Activated CD4-positive, alpha-beta T cell treated with anti-CD3 and anti-CD28 coated beads, Interleukin-2, Interleukin-4, amounts not matched to agents 100 ng/mL and 50 ng/mL, durations not matched to agents 16 hours and 8 hours (primary cell): Measurements from ENCODE around the gene FILIP1.

ENCODE experiments used
- DNase-seq: peaks from one replicate; pipeline ENCODE4 v3.0.0-alpha.2; 2020; ENCODE audit warnings: low spot score

The FILIP1 gene

GRCh38 chr6:75334266-75335040 is 159.1 kb downstream of the FILIP1 start:
- no peak for DNase-seq

- DNase-seq = no peak
Measured at GRCh38 chr6:75333676-75334200, 159.9 kb downstream of the FILIP1 start.

- no peak for DNase-seq
Measured at GRCh38 chr6:75331151-75331550, 162.4 kb downstream of the FILIP1 start.

GRCh38 chr6:75329703-75330102 is 163.9 kb downstream of the FILIP1 start:
- no peak for DNase-seq

GRCh38 chr6:75327807-75328206 is 165.8 kb downstream of the FILIP1 start:
- DNase-seq = no peak

- DNase-seq = no peak
Measured at GRCh38 chr6:75326557-75327258, 166.9 kb downstream of the FILIP1 start.

GRCh38 chr6:75318900-75319299 is 174.7 kb downstream of the FILIP1 start:
- no peak for DNase-seq

GRCh38 chr6:75317503-75318206 is 175.9 kb downstream of the FILIP1 start:
- DNase-seq = no peak

GRCh38 chr6:75315978-75316377 is 177.6 kb downstream of the FILIP1 start:
- DNase-seq = no peak

- no peak for DNase-seq
Measured at GRCh38 chr6:75308250-75308988, 185.2 kb downstream of the FILIP1 start.

- DNase-seq = no peak
Measured at GRCh38 chr6:75307364-75308004, 186.1 kb downstream of the FILIP1 start.

- no peak for DNase-seq
Measured at GRCh38 chr6:75306064-75306463, 187.5 kb downstream of the FILIP1 start.

GRCh38 chr6:75305573-75305972 is 188.0 kb downstream of the FILIP1 start:
- DNase-seq = no peak

- no peak for DNase-seq
Measured at GRCh38 chr6:75302280-75302679, 191.3 kb downstream of the FILIP1 start.

GRCh38 chr6:75301537-75301936 is 192.1 kb downstream of the FILIP1 start:
- no peak for DNase-seq

- no peak for DNase-seq
Measured at GRCh38 chr6:75301088-75301487, 192.5 kb downstream of the FILIP1 start.

- no peak for DNase-seq
Measured at GRCh38 chr6:75300531-75300855, 193.1 kb downstream of the FILIP1 start.

GRCh38 chr6:75299801-75300530 is 193.6 kb downstream of the FILIP1 start:
- no peak for DNase-seq

GRCh38 chr6:75296811-75297779 is 196.5 kb downstream of the FILIP1 start:
- peak; percentile 66 for DNase-seq

GRCh38 chr6:75292555-75292954 is 201.0 kb downstream of the FILIP1 start:
- DNase-seq = no peak
